Activated CD4-positive, alpha-beta T cell treated with anti-CD3 and anti-CD28 coated beads for 48 hours (primary cell): Measurements from ENCODE around the gene DLGAP5.

ENCODE experiments used
- DNase-seq: peaks from one replicate; pipeline ENCODE4 v3.0.0-alpha.2; 2020

DLGAP5 gene

GRCh38 chr14:55180434-55180833 is 11.0 kb downstream of the DLGAP5 start:
- DNase-seq = no peak

- DNase-seq = no peak
Measured at GRCh38 chr14:55180006-55180405, 11.4 kb downstream of the DLGAP5 start.

- DNase-seq = no peak
Measured at GRCh38 chr14:55170526-55170925, 20.9 kb downstream of the DLGAP5 start.

- no peak for DNase-seq
Measured at GRCh38 chr14:55160989-55161388, 30.4 kb downstream of the DLGAP5 start.

- no peak for DNase-seq
Measured at GRCh38 chr14:55158412-55158811, 33.0 kb downstream of the DLGAP5 start.

- no peak for DNase-seq
Measured at GRCh38 chr14:55157080-55157479, 34.3 kb downstream of the DLGAP5 start.

- no peak for DNase-seq
Measured at GRCh38 chr14:55153951-55154350, 37.4 kb downstream of the DLGAP5 start.

GRCh38 chr14:55152052-55152753 is 39.2 kb downstream of the DLGAP5 start:
- DNase-seq = no peak

GRCh38 chr14:55151601-55152000 is 39.8 kb downstream of the DLGAP5 start:
- DNase-seq = no peak

- DNase-seq = no peak
Measured at GRCh38 chr14:55146425-55146824, 45.0 kb downstream of the DLGAP5 start.

GRCh38 chr14:55142466-55142865 is 48.9 kb downstream of the DLGAP5 start:
- no peak for DNase-seq

GRCh38 chr14:55141825-55142224 is 49.6 kb downstream of the DLGAP5 start:
- DNase-seq = no peak

GRCh38 chr14:55139696-55140509 is 51.5 kb downstream of the DLGAP5 start:
- DNase-seq = no peak

- DNase-seq = no peak
Measured at GRCh38 chr14:55139141-55139540, 52.2 kb downstream of the DLGAP5 start.

- no peak for DNase-seq
Measured at GRCh38 chr14:55138091-55138490, 53.3 kb downstream of the DLGAP5 start.

GRCh38 chr14:55136885-55137786 is 54.2 kb downstream of the DLGAP5 start:
- no peak for DNase-seq

- no peak for DNase-seq
Measured at GRCh38 chr14:55136241-55136640, 55.1 kb downstream of the DLGAP5 start.

- DNase-seq = no peak
Measured at GRCh38 chr14:55133416-55133815, 58.0 kb downstream of the DLGAP5 start.

- DNase-seq = no peak
Measured at GRCh38 chr14:55131370-55132137, 59.8 kb downstream of the DLGAP5 start.

- no peak for DNase-seq
Measured at GRCh38 chr14:55130196-55130550, 61.2 kb downstream of the DLGAP5 start.

GRCh38 chr14:55129428-55130195 is 61.8 kb downstream of the DLGAP5 start:
- peak; percentile 40 for DNase-seq

GRCh38 chr14:55129086-55129427 is 62.3 kb downstream of the DLGAP5 start, which contains the start of gene LGALS3:
Gene LGALS3 (plus strand): TSS chr14:55129252. CDS start chr14:55137374, 8,122 bp downstream.
- peak; percentile 35 for DNase-seq
